Smooth muscle cell (in vitro differentiated cells): ENCODE data around the gene FKBP9. TPM values are rescaled to one million over a fixed set of nuclear protein-coding genes. Genes with fewer than 3 reads are reported as not detected.

ENCODE experiments used
- DNase-seq: peaks from one replicate; lab custom pipeline; 2025; ENCODE audit not compliant: unreplicated experiment; lab: John Stamatoyannopoulos, UW
- H2AFZ ChIP-seq: fragments of 200-600 bp; sonication (generic); 2 replicates; pipeline ENCODE4 v1.6.0; 2016; ENCODE audit warnings: antibody characterized with exemption, low read depth, mild to moderate bottlenecking
- H3F3A ChIP-seq: fragments of 200-600 bp; sonication (generic); 2 replicates; pipeline ENCODE4 v1.6.0; 2017; ENCODE audit warnings: antibody characterized with exemption, low read depth
- H3K27ac ChIP-seq: fragments of 200-600 bp; sonication (generic); 2 replicates; pipeline ENCODE4 v1.5.1; 2016; ENCODE audit warnings: low read depth, mild to moderate bottlenecking
- H3K27me3 ChIP-seq: fragments of 200-600 bp; sonication (generic); 2 replicates; pipeline ENCODE4 v1.6.1; 2016; ENCODE audit warnings: low read depth, mild to moderate bottlenecking
- H3K36me3 ChIP-seq: fragments of 200-600 bp; sonication (generic); 2 replicates; pipeline ENCODE4 v1.5.1; 2016; ENCODE audit warnings: low read depth
- H3K4me1 ChIP-seq: fragments of 200-600 bp; sonication (generic); 2 replicates; pipeline ENCODE4 v1.5.1; 2016; ENCODE audit warnings: low read depth
- H3K4me2 ChIP-seq: fragments of 200-600 bp; sonication (generic); 2 replicates; pipeline ENCODE4 v1.6.0; 2016; ENCODE audit warnings: mild to moderate bottlenecking
- H3K4me3 ChIP-seq: fragments of 200-600 bp; sonication (generic); 2 replicates; pipeline ENCODE4 v1.5.1; 2016; ENCODE audit warnings: mild to moderate bottlenecking
- H3K79me2 ChIP-seq: fragments of 200-600 bp; sonication (generic); 2 replicates; pipeline ENCODE4 v1.6.0; 2016; ENCODE audit warnings: low read depth, mild to moderate bottlenecking
- H3K9ac ChIP-seq: fragments of 200-600 bp; sonication (generic); 2 replicates; pipeline ENCODE4 v1.6.0; 2016; ENCODE audit warnings: low read depth
- H3K9me3 ChIP-seq: fragments of 200-600 bp; sonication (generic); replicated peaks from 2 replicates; pipeline ENCODE4 v1.5.1; 2016; ENCODE audit warnings: low read depth
- H4K20me1 ChIP-seq: fragments of 200-600 bp; sonication (generic); 2 replicates; pipeline ENCODE4 v1.6.0; 2016; ENCODE audit warnings: low read depth
- WGBS: methylation state at CpG from one replicate; pipeline ENCODE4 v1.1.7; 2016; ENCODE audit warnings: low lambda C conversion rate; 5-methylcytosine and 5-hydroxymethylcytosine counted together
- polyA plus RNA-seq: library from polyadenylated mRNA; unstranded; fragments of >200 nt; fragmentation: Nextera tagmentation; extraction: Ambion mirVana; gene quantifications from 2 replicates; pipeline ENCODE4 v1.2.1, GENCODE V29; 2016
- total RNA-seq: library from RNA; depleted of rRNA; stranded (reverse); fragments of >200 nt; gene quantifications from 2 replicates; pipeline ENCODE4 v1.2.3, GENCODE V29; 2014
- TF ChIP-seq, protein P1 (sequence below): fragments of 200-600 bp; sonication (generic); IDR thresholded peaks from 2 replicates; pipeline ENCODE4 v1.5.1; 2017; ENCODE audit warnings: borderline replicate concordance, mild to moderate bottlenecking, antibody characterized with exemption; ENCODE audit not compliant: insufficient read depth, poor library complexity, severe bottlenecking

FKBP9 gene
- total and polyA plus RNA-seq, 2 experiments from 2014 or later: 99.0 to 130 TPM

GRCh38 chr7:32936689-32937088 lies 20.6 kb upstream of the FKBP9 start:
- peaks cover 7% of the 10 kb centered on the region for H3K4me1 ChIP-seq
- no peak overlapping the region for H3K4me3 ChIP-seq
- H3K4me2 ChIP-seq: no peak overlapping the region
- WGBS: 90% methylated on average over 3 of the region's 3 CpGs
- DNase-seq: no peak
- no peaks in the 10 kb centered on the region for H3K36me3 ChIP-seq
- H3K9me3 ChIP-seq: no peaks in the 10 kb centered on the region
- H3K79me2 ChIP-seq: peaks cover 83% of the 10 kb centered on the region
- H3K27ac ChIP-seq: no peak overlapping the region
- H3K9ac ChIP-seq: no peak overlapping the region
- TF ChIP-seq, protein P1, sequence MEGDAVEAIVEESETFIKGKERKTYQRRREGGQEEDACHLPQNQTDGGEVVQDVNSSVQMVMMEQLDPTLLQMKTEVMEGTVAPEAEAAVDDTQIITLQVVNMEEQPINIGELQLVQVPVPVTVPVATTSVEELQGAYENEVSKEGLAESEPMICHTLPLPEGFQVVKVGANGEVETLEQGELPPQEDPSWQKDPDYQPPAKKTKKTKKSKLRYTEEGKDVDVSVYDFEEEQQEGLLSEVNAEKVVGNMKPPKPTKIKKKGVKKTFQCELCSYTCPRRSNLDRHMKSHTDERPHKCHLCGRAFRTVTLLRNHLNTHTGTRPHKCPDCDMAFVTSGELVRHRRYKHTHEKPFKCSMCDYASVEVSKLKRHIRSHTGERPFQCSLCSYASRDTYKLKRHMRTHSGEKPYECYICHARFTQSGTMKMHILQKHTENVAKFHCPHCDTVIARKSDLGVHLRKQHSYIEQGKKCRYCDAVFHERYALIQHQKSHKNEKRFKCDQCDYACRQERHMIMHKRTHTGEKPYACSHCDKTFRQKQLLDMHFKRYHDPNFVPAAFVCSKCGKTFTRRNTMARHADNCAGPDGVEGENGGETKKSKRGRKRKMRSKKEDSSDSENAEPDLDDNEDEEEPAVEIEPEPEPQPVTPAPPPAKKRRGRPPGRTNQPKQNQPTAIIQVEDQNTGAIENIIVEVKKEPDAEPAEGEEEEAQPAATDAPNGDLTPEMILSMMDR: no peak
- no peaks in the 10 kb centered on the region for H3K27me3 ChIP-seq
- H3F3A ChIP-seq: no peaks in the 10 kb centered on the region
- peaks cover 54% of the 10 kb centered on the region for H4K20me1 ChIP-seq
- no peak overlapping the region for H2AFZ ChIP-seq

- Histone ChIP-seq H3K27me3 (no peaks in the 10 kb centered on the region), H3K79me2 (peaks cover 85% of the 10 kb centered on the region), H3K27ac (no peak overlapping the region), H3K36me3 (no peaks in the 10 kb centered on the region), H3F3A (no peaks in the 10 kb centered on the region), H3K9ac (no peak overlapping the region), H3K4me2 (no peak overlapping the region), H3K4me1 (peaks cover 10% of the 10 kb centered on the region), H3K4me3 (no peak overlapping the region), H4K20me1 (peaks cover 49% of the 10 kb centered on the region), H3K9me3 (no peaks in the 10 kb centered on the region), H2AFZ (no peak overlapping the region)
- TF ChIP-seq, protein P1: no peak
- WGBS: 82% methylated on average over 10 of the region's 10 CpGs
- no peak for DNase-seq
These were observed 19.7 kb upstream of the FKBP9 start for GRCh38 chr7:32937344-32938174.

DNA sequence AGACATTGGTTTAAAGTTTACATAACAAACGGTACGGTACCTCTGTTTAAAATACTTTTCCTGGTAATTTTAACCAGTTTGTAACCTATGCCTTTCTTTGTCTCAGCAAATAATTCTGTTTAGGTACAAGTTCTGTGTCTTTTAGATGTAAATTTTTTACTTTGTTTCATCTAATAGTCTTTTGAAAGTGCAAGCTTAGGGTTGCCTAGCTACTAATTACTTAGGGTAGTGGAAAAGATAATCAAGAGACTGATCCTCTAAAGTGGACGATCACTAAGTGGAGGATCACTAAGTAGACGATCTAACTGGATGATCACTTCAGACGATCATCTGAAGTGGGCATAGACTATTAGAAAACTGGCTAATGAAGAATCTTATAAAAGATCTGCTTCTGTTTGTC lies 16.1 kb upstream of the FKBP9 start:
- H3K27ac ChIP-seq: peak overlapping the region; percentile 67
- peak overlapping the region; percentile 54 for H3K9ac ChIP-seq
- no peaks in the 10 kb centered on the region for H3K27me3 ChIP-seq
- H3F3A ChIP-seq: no peaks in the 10 kb centered on the region
- TF ChIP-seq, protein P1: no peak
- peaks cover 10% of the 10 kb centered on the region for H3K4me1 ChIP-seq
- no peak for DNase-seq
- H3K4me3 ChIP-seq: peak overlapping the region; percentile 79
- H3K79me2 ChIP-seq: peaks cover 55% of the 10 kb centered on the region
- WGBS: 25% methylated on average over 5 of the region's 5 CpGs
- no peaks in the 10 kb centered on the region for H3K9me3 ChIP-seq
- peak overlapping the region; percentile 88 for H2AFZ ChIP-seq
- no peaks in the 10 kb centered on the region for H3K36me3 ChIP-seq
- peaks cover 28% of the 10 kb centered on the region for H4K20me1 ChIP-seq
- H3K4me2 ChIP-seq: peak overlapping the region; percentile 89
